HG02981 (cell line): ENCODE measurements around the gene TEDC2.
"Not testable (repeated sequence)": the region's sequence is repeated elsewhere in the genome, so short reads cannot be mapped to it uniquely, and the experiment has no call there.

Experiments used
- ATAC-seq: cut with Tn5 transposase; IDR thresholded peaks from one replicate; pipeline ENCODE4 v1.9.1; 2021; ENCODE audit warnings: mild to moderate bottlenecking, moderate library complexity; ENCODE audit not compliant: unreplicated experiment

TEDC2 gene

DNA sequence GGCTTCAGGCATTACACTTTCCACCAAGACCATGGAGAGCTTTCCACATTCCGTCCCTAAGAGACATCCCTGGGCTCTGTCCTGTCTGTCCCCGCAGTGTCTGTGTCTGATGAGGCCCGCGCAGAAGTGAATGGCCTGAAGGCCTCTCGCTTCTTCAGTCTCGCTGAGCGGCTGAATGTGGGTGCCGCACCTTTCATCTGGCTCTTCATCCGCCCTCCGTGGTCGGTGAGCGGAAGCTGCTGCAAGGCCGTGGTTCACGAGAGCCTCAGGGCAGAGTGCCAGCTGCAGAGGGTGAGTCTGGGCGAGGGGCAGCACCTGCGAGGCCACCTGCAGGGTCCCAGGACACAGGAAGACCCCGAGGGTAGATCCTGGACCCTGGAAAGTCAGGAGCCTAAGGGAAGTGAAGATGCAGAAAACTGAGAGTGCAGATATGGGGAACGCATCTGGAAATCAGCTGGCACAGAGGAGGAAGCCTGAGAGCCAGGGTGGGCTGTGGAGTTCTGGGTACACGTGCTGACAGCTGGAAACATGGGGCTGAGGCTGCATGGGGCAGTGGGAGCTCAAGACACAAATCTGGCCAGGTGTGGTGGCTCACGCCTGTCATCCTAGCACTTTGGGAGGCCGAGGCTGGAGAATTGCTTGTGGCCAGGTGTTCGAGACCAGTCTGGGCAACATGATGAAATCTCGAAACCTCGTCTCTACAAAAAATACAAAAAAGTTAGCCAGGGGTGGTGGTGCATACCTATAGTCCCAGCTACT lies 22.7 kb upstream of the TEDC2 start:
- no peak for ATAC-seq

DNA sequence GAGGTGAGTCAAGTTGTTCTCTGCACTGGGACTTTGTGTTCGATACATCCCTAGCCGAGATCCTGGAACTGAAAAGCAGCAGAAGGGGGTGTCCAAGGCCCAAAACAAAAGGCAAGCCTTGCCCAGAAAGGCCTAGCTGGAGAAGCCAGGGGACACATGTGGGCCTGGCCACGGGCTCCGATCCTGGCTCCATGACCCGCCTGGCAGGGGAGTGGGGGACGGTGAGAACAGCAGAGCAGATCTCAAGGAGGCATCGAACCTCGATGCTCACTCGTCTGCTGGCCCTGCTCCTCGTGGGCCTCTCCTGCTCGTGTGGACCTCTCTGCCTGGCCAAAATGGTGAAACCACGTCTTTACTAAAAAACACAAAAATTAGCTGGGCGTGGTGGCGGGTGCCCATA lies 21.8 kb upstream of the TEDC2 start:
- ATAC-seq: no peak

DNA sequence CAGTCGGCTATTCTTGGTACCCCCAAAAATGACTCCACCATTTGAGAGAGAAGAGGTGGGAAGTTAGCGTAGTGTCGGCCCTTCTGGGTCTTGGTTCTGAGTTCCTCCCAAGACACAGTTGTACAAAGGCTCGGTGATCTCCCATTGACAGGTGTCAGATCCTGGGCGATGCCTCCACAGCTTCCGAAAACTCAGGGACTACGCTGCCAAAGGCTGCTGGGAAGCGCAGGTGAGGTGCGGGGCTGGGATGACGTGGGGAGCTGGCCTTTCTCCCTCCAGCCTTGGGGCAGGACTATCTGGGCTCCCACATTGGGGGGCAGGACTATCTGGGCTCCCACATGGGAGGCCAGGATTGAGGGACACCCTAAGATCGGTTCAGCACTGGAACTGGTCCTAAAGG lies 20.3 kb upstream of the TEDC2 start:
- no peak for ATAC-seq

DNA sequence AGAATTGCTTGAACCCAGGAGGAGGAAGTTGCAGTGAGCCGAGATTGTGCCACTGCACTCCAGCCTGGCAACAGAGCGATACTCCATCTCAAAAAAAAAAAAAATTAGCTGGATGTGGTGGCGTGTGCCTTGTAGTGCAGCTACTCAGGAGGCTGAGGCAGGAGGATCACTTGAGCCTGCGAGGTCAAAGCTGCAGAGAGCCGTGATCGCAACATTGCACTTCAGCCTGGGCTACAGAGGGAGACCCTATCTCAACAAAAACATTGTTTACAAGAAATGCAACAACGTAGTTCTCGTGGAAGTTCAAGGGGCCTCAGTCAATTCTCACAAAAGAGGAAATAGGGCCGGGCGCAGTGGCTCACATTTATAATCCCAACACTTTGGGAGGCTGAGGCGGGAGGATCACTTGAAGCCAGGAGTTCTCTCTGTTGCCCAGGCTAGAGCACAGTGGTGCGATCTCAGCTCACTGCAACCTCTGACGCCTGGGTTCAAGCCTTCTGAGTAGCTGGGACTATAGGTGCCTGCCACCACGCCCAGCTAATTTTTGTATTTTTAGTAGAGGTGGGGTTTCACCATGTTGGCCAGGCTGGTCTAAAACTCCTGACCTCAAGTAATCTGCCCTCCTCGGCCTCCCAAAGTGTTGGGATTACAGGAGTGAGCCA lies 18.6 kb upstream of the TEDC2 start:
- not testable (repeated sequence) for ATAC-seq

DNA sequence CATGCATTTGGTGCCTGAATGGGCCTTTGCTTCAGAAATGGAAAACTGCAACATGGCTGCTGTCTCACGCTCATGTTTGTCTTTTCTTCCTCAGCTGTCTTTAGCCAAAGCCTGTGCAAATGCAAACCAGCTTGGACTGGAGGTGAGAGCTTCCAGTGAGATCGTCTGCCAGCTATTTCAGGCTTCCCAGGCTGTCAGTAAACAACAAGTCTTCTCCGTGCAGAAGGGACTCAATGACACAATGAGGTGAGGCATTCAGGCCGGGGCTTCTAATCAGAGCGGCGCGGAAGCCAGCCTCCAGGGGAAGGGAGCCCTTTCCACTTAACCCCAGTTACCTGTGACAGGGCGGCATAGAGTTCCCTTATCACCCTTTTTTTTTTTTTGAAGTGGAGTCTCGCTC lies 16.4 kb upstream of the TEDC2 start:
- ATAC-seq: no peak

DNA sequence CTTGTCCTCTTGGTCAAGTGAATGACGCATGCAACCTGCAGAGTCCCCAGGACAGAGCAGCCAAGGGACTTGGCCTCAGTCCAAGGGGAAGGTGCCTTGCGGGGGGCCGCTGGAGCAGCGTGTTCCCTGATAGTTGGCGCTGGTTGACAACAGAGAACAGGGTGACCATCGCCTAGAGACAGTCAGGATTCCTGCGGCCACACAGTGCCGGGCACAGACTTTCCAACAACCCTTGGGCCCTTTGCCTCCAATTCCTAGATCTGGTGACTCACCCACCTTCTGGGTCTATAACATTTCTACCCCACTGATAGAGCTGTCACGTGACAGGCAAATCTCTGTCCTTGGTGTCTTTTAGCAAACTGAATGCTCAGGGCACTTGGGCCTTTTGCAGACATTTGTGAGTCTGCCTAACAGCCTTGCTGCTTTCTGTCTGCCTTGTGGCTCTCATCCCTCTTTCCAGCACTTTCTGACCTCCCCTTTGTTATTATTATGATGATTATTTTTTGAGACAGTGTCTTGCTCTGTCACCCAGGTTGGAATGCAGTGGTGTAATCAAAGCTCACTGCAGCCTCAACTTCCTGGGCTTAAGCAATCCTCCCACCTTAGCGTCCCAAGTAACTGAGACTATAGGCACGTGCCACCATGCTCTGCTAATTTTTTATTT lies 11.9 kb upstream of the TEDC2 start:
- no peak for ATAC-seq

DNA sequence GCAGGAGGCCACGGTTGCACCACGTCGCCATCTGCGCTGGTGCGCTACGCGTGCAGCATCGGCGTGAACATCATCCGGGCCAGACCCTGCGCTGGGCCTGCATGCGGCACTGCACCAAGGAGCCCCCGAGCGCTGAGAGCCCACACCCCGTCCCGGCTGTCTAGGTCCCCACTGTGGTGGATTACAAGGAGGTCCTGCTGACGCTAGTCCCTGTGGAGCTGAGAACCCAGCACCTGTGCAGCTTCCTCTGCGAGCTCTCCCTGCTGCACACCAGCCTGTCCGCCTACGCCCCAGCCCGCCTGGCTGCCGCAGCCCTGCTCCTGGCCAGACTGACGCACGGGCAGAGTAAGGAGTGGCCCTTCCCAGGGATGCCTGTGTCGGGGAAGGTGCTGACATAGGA lies 10.8 kb upstream of the TEDC2 start:
- no peak for ATAC-seq

DNA sequence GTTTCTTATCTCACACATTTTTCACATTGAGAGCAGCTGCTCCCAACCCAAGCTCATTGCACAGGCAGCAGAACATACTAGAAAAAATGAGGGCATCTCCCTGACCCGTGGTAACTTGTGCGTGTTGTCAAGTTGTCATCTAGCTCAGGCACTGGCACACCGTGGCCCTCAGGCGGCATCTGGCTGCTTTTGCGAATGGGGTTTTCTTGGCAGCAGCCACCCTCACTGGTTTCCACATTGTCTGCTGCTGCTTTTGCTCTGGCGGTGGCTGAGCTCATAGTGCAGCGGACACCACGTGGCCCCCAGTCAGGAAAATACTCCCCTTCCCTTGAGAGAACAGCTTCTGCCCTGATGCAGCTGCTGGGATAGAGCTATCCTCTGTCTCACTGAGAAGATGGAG lies 9.4 kb upstream of the TEDC2 start:
- no peak for ATAC-seq

DNA sequence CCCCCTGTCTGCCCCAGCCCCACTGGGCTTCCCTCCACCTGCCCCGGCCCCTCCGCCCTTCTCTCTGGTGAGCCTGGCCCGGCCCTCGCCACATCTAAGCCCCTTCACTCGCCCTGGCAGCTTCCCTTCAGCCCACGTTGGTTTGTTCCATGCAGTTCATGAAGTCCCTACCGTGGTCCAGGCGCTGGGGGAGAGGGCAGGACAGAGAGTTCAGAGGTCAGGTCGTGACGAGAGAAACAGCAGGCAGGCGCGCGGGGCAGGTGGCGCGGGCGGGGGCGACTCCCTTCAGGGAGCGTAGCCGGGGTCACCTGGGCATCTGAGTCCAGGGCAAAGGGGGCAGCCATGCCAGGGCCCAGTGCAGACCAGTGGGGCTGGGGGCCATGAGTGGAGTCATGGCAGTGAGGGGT lies 8.9 kb upstream of the TEDC2 start:
- no peak for ATAC-seq

DNA sequence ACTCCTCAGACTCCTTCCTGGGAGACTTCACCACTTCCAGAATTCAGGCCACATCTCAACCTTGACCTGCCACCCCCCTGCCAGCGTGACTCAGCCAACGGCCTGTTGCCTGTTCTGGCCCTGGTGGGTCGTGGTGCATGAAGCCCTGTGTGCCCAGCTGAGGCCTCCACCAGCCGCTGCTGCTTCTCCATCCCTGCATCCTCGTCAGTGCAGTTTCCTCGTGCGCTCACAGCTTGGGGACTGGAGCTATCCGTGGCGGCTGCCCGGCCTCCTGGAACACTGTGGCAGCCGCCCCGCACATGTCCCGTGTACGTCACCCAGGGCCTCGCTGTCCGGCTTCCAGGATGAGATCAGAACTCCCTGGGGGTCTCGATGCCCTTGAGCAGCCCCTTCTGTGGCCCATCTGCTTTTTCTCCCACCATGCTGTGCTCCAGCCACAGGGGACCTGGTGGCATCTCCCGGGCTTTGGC lies 8.0 kb upstream of the TEDC2 start:
- ATAC-seq: no peak

DNA sequence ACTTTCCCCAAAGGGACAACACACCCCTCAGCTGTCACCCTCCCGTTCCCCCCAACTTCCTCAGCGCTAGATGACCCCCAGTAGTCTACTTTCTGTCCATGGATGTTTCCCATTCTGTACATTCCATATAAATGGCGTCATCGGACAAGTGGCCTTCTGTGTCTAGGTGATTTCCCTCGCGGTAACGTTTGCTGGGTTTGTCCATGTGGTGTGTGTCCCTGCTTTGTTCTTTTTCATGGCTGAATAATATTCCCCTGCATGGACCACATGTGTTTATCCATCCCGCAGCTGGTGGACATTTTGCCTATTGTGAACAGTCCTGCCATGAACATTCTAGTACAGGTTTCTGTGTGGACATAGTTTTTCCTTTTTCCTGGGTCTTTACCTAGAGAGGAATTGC lies 7.3 kb upstream of the TEDC2 start:
- ATAC-seq: no peak

DNA sequence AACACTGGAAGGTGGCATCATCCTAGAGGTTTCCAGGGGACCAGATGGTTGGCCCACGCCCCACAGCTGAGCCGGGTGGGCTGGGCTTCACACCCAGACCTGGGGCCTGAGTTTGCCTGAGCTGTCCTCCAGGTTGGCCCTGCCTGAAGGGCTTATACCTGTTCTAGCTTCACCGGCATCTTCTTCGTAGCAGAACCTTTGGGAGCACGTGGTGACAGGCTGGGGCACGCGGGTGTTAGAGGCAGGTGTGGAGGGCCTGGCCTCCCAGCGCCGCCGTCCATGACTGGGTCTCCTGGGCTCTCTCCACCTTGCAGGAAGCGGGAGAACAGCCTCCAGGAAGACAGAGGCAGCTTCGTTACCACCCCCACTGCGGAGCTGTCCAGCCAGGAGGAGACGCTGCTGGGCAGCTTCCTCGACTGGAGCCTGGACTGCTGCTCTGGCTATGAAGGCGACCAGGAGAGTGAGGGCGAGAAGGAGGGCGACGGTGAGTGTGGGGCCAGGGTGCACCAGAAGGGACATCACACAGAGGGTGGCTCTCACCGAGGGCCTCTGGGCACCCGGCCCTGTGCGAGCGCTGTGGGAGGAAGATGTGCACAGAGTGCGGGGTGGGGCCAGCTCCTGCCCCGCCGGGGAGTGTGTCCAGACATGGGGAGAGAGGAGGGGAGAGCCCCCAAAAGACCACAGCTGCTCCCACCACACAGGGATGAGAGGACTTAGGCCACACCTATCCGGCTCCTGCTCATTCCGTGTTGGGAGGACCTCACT lies 4.6 kb upstream of the TEDC2 start:
- ATAC-seq: no peak

DNA sequence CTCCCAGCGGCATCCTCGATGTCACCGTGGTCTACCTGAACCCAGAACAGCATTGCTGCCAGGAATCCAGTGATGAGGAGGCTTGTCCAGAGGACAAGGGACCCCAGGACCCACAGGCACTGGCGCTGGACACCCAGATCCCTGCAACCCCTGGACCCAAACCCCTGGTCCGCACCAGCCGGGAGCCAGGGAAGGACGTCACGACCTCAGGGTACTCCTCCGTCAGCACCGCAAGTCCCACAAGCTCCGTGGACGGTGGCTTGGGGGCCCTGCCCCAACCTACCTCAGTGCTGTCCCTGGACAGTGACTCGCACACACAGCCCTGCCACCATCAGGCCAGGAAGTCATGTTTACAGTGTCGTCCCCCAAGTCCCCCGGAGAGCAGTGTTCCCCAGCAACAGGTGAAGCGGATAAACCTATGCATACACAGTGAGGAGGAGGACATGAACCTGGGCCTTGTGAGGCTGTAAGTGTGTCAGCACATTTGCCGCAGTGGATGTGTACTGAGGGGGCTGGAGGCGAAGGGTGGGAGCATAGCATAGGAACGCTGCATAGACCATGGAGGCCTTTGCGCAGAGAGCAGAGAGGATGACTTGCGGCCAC lies 3.3 kb upstream of the TEDC2 start:
- ATAC-seq: no peak

DNA sequence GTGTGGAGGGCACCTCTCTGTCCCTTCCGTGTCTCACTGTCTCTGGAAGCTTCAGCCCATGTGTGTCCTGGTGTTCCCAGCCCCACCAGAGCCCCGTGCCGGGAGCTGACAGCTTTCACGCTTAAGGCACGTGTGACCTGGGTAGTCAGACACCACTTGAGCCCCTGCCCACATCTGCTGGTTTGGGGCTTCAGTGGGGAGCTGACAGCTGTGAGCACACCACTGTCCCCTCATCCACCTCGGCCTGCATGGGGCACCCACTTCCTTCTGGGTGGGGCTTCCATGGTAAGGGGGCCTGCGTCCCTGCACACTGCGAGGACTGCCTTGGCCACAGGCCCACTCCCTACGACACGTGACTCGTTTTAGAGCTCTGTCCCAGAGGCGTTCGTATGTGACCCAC lies 2.6 kb upstream of the TEDC2 start:
- no peak for ATAC-seq

DNA sequence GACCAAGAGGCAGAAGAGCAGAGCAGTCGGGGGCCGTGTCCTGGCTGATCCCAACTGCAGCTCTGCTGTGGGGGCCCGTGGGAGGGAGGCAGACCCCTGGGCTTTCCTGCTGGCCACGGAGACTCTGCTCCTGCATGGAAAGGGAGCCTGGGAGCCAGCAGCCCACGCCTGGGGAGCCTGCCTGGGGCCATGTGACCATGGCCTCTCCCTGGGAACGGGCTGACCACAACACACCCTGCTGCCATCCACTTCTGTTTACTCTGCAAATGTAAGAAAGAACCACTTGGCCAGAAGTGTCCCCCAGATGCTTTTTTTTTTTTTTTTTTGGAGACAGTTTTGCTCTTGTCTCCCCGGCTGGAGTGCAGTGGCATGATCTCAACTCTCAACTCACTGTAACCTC lies 2.0 kb upstream of the TEDC2 start:
- ATAC-seq: no peak

DNA sequence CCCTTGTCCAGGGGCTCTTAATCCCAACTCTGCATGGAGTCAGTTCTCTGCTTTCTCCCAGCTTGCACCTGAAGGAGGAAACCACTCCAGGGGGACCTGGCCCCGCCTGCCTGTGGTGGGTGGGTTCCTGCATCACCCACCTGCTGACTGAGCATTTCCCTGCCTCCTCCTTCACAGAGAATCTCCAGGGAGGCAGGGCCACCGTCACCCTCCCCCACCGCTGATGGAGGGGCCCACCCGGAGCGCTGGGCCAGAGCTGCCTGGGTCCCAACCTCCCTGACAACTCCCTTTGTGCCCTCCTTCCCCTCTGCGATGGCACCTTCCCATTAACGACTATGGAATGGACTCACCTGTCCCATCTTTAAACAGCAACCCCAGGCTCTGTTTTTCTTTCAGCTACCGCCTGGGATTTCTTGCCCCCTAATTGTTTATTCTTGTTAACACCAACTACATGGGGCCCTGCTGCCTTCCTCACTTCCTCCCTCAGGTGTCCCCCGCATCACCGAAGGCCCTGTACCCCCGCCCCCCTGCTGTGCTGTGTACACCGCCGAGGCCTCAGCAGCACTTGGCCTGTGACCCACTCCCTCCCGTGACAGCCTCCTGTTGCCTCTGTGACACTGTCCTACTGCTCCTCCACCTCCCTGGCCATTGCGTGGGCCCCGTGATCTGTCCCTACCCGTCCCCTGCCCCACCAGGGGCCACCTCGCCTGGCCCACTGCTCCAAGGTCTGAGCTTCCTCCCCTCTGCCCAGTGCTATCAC lies 842 bp upstream of the TEDC2 start:
- ATAC-seq: no peak

DNA sequence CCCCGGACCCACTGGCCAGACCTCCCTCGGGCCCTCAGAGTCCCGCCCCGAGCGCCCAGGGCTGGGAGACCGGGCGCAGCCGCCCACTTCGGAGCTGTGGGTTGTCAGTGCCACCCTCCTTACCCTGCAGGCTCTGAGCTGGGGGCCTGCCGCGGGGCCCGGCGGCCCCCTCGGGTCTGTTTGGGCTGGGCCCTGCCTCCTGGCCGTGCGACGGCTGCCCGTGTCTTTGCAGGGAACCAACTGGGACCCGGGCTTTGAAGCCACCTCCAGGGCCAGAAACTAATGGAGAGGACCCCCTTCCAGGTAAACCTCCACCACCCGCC lies 443 bp downstream of the TEDC2 start:
- ATAC-seq: no peak

DNA sequence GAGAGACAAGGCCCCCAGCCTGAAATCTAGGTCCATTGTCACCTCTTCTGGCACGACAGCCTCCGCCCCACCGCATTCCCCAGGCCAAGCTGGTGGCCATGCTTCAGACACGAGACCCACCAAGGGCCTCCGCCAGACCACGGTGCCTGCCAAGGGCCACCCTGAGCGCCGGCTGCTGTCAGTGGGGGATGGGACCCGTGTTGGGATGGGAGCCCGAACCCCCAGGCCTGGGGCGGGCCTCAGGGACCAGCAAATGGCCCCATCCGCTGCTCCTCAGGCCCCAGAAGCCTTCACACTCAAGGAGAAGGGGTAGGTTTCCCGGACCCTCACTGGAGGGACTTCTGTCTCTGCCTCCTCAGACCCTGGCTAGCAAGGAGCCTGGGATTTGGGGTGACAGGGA lies 1.0 kb downstream of the TEDC2 start:
- no peak for ATAC-seq

DNA sequence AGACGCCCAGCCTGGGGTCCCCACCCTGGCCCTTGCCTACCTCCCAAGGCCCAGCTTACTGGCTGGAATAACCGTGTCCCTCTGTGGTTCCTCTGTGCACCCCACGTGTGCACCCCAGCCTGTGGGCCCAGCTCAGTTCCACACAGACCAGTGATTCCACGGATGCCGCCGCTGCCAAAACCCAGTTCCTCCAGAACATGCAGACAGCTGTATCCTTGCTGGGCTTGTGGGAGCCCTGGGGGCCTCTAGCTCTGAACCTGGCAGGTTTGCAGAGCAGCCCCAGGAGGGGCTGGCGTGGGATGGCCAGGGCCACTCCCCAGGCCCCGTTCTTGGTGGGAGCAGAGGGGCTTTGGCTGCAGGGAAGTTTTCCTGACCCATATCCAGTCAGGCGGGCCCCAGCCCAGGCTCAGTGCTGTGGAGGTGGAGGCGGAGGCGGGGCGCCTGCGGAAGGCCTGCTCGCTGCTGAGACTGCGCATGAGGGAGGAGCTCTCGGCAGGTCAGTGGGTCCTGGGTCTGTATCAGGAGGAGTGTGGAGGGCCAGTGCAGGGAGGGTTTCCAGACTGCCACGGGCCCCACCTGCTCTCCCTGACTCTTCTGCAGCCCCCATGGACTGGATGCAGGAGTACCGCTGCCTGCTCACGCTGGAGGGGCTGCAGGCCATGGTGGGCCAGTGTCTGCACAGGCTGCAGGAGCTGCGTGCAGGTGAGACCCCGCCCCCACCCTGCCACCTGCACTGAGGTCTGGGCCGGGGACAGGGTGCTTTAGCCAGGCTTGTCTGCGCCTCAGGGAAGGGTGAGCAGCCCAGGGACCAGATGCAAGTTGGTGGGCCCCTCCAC lies 2.3 kb downstream of the TEDC2 start:
- ATAC-seq: no peak

DNA sequence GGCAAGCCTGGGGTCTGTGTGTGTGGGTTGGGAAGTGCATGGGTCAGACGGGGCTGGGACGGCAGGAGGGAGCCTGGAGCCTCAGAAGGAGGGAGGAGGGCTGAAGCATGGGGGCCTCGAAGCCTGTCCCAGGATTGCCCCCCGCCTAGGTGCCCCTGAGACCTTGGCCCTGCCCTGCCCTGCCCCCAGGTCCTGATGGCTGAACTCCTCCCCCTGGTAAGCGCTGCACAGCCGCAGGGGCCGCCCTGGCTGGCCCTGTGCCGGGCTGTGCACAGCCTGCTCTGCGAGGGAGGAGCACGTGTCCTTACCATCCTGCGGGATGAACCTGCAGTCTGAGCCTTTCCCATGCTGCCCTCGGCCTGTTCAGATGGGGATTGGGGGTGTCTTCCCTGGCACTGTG lies 4.4 kb downstream of the TEDC2 start:
- ATAC-seq: no peak
